HepG2 (cell line): ENCODE measurements around the gene NPDC1. TPM values are rescaled to one million over a fixed set of nuclear protein-coding genes. Genes with fewer than 3 reads are reported as not detected.

Experiments used
- KAT8 ChIP-seq: IDR thresholded peaks from 2 replicates; pipeline ENCODE4 v1.6.1; 2016; ENCODE audit warnings: missing genetic modification reagents, missing compliant biosample characterization
- KDM2A ChIP-seq: sonication (generic); formaldehyde crosslinking; IDR thresholded peaks from 2 replicates; pipeline ENCODE4 v1.4.0; 2020; ENCODE audit warnings: low read depth, missing genetic modification reagents, borderline replicate concordance
- NCOA1 ChIP-seq: sonication (generic); formaldehyde crosslinking; IDR thresholded peaks from 2 replicates; pipeline ENCODE4 v1.9.0; 2021; ENCODE audit warnings: missing genetic modification reagents
- NCOA2 ChIP-seq: sonication (generic); formaldehyde crosslinking; IDR thresholded peaks from 2 replicates; pipeline ENCODE4 v1.8.0; 2022; ENCODE audit warnings: inconsistent platforms
- PTBP1 ChIP-seq: fragments of 200-400 bp; formaldehyde crosslinking; IDR thresholded peaks from 2 replicates; pipeline ENCODE4 v1.6.1; 2018; ENCODE audit warnings: low read length, low read depth; ENCODE audit not compliant: poor library complexity, severe bottlenecking
- RARA ChIP-seq: IDR thresholded peaks from 2 replicates; pipeline ENCODE4 v1.6.1; 2016; ENCODE audit warnings: missing genetic modification reagents, missing compliant biosample characterization
- YEATS4 ChIP-seq: sonication (generic); formaldehyde crosslinking; IDR thresholded peaks from 2 replicates; pipeline ENCODE4 v1.4.0; 2020; ENCODE audit warnings: missing genetic modification reagents, borderline replicate concordance
- ZBTB1 ChIP-seq: sonication (generic); formaldehyde crosslinking; IDR thresholded peaks from 2 replicates; pipeline ENCODE4 v1.4.0; 2020; ENCODE audit warnings: missing genetic modification reagents, borderline replicate concordance
- ZMYM4 ChIP-seq: sonication (generic); formaldehyde crosslinking; IDR thresholded peaks from 2 replicates; pipeline ENCODE4 v1.8.1; 2023; ENCODE audit warnings: mild to moderate bottlenecking, missing genetic modification reagents
- ZNF30 ChIP-seq: sonication (generic); formaldehyde crosslinking; IDR thresholded peaks from 2 replicates; pipeline ENCODE4 v1.5.0; 2020; ENCODE audit warnings: mild to moderate bottlenecking, missing genetic modification reagents
- ZNF547 ChIP-seq: sonication (generic); formaldehyde crosslinking; IDR thresholded peaks from 2 replicates; pipeline ENCODE4 v1.5.1; 2020; ENCODE audit warnings: mild to moderate bottlenecking, missing genetic modification reagents
- ZSCAN25 ChIP-seq: sonication (generic); formaldehyde crosslinking; IDR thresholded peaks from 2 replicates; pipeline ENCODE4 v1.8.0; 2022; ENCODE audit warnings: mild to moderate bottlenecking, missing genetic modification reagents
- ZSCAN30 ChIP-seq: sonication (generic); formaldehyde crosslinking; IDR thresholded peaks from 2 replicates; pipeline ENCODE4 v1.5.0; 2020; ENCODE audit warnings: mild to moderate bottlenecking, missing genetic modification reagents
- polyA plus RNA-seq, 8 experiments: library from polyadenylated mRNA; depleted of rRNA in 3 of 8; stranded (reverse) in 7 of 8; unstranded in 1 of 8; fragments of >200 nt; fragmentation: Illumina TruSeq in 4 of 8; extraction: Trizol in 4 of 8; gene quantifications; 2 replicates each; pipeline versions ENCODE4 v1.2.1 to v1.2.3, GENCODE V29; 2011 to 2016; ENCODE audit warnings: low read depth in 4 of 8, missing spikeins in 1 of 8, mixed read lengths in 1 of 8; ENCODE audit not compliant: insufficient read depth in 1 of 8
- total RNA-seq, 5 experiments: library from RNA; depleted of rRNA; stranded (reverse); fragments of >200 nt; fragmentation: Illumina TruSeq; extraction: Trizol; gene quantifications; 2 replicates each; pipeline ENCODE4 v1.2.3, GENCODE V29; 2016; ENCODE audit warnings: low read depth in 1 of 5
- TF ChIP-seq, protein P1 (sequence below): sonication (generic); formaldehyde crosslinking; IDR thresholded peaks from 2 replicates; pipeline ENCODE4 v1.8.0; 2022; ENCODE audit warnings: missing genetic modification reagents, mild to moderate bottlenecking, borderline replicate concordance
- TF ChIP-seq, protein P2 (sequence below): sonication (generic); formaldehyde crosslinking; IDR thresholded peaks from 2 replicates; pipeline ENCODE4 v1.5.0; 2020; ENCODE audit warnings: missing genetic modification reagents, mild to moderate bottlenecking, borderline replicate concordance
- TF ChIP-seq, protein P3 (sequence below): sonication (generic); formaldehyde crosslinking; IDR thresholded peaks from 2 replicates; pipeline ENCODE4 v1.4.0; 2020; ENCODE audit warnings: missing genetic modification reagents
- TF ChIP-seq, protein P4 (sequence below): sonication (generic); formaldehyde crosslinking; IDR thresholded peaks from 2 replicates; pipeline ENCODE4 v1.9.0; 2021; ENCODE audit warnings: mild to moderate bottlenecking, missing genetic modification reagents

The NPDC1 gene
- total and polyA plus RNA-seq, 2 of the 13 experiments (the other 11 are each of a cell fraction or from before 2014, with no cell fraction given) = 0.84 to 5.4 TPM

DNA sequence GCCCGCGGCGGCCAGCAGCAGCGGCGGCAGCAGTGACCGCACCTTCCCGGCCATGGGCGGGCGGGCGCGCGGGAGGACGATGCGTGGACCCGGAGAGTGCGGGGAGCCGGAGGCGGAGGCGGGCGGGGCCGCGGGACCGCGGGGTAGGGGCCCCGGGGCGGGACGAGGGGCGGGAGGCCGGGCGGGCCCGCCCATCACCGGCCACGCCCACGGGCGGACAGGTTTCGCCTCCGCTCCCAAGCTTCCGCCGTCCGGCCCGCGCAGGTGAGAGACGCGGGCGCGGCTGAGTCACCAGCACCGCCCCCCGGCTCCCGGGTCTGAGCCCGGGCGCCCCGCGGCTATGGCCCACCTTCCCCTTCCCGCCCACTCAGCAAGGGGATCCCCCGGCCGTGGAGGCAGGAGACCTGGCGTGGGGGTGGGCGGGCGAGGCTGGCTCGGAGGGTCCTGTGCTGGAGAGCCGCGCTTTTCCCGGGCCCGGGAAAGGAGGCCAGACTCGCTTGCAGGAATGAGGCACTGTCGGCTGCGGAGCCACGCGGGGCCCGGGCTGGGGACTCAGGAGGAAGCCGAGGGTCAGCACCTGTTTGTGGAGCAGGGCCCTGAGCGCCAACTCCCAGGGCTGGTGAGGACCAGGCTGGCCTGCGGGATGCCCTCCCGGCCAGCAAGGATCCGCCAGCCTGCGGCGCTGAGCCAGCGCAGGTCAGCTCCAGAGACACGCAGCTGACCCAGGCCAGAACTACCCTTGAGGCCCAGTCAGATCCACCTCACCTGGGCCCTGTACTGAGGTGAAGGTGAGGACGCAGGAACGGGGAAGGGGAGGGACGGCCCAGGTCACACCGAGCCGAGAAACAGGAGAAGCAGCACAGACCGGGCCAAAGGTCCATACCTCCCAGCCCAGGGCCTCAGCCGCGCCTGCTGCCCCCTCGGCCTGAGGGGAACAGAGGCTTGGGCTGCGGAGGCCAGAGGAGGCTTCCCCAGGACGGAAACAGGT, 8.3 kb upstream of the NPDC1 start, which contains the start of gene ENTPD2 (continued):
- TF ChIP-seq, protein P1, sequence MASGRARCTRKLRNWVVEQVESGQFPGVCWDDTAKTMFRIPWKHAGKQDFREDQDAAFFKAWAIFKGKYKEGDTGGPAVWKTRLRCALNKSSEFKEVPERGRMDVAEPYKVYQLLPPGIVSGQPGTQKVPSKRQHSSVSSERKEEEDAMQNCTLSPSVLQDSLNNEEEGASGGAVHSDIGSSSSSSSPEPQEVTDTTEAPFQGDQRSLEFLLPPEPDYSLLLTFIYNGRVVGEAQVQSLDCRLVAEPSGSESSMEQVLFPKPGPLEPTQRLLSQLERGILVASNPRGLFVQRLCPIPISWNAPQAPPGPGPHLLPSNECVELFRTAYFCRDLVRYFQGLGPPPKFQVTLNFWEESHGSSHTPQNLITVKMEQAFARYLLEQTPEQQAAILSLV (CRISPR knock-in tag) = no peak
- TF ChIP-seq, protein P2, sequence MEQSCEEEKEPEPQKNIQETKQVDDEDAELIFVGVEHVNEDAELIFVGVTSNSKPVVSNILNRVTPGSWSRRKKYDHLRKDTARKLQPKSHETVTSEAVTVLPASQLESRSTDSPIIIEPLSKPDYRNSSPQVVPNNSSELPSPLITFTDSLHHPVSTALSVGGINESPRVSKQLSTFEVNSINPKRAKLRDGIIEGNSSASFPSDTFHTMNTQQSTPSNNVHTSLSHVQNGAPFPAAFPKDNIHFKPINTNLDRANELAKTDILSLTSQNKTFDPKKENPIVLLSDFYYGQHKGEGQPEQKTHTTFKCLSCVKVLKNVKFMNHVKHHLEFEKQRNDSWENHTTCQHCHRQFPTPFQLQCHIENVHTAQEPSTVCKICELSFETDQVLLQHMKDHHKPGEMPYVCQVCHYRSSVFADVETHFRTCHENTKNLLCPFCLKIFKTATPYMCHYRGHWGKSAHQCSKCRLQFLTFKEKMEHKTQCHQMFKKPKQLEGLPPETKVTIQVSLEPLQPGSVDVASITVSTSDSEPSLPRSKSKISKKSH (CRISPR knock-in tag) = no peak
- no peak; the same call in 1 of the 2 replicates for TF ChIP-seq KDM2A
- TF ChIP-seq ZNF30 (CRISPR knock-in tag) = peak; percentile 72; the same call in 1 of the 2 replicates
- no peak for TF ChIP-seq PTBP1
- TF ChIP-seq ZSCAN25 = no peak
- no peak for TF ChIP-seq ZNF547 (CRISPR knock-in tag)
- TF ChIP-seq, protein P3, sequence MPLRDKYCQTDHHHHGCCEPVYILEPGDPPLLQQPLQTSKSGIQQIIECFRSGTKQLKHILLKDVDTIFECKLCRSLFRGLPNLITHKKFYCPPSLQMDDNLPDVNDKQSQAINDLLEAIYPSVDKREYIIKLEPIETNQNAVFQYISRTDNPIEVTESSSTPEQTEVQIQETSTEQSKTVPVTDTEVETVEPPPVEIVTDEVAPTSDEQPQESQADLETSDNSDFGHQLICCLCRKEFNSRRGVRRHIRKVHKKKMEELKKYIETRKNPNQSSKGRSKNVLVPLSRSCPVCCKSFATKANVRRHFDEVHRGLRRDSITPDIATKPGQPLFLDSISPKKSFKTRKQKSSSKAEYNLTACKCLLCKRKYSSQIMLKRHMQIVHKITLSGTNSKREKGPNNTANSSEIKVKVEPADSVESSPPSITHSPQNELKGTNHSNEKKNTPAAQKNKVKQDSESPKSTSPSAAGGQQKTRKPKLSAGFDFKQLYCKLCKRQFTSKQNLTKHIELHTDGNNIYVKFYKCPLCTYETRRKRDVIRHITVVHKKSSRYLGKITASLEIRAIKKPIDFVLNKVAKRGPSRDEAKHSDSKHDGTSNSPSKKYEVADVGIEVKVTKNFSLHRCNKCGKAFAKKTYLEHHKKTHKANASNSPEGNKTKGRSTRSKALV (CRISPR knock-in tag) = peak; percentile 28; the same call in 1 of the 2 replicates
- peak; percentile 54; the same call in 1 of the 2 replicates for TF ChIP-seq KAT8 (CRISPR knock-in tag)
- no peak for TF ChIP-seq NCOA1 (CRISPR knock-in tag)
- TF ChIP-seq NCOA2 = no peak; the same call in 1 of the 2 replicates
- peak; percentile 69; the same call in 1 of the 2 replicates for TF ChIP-seq YEATS4 (CRISPR knock-in tag)
- no peak for TF ChIP-seq ZMYM4 (CRISPR knock-in tag)
- no peak for TF ChIP-seq ZSCAN30 (CRISPR knock-in tag)
- TF ChIP-seq RARA (CRISPR knock-in tag) = no peak
- TF ChIP-seq, protein P4, sequence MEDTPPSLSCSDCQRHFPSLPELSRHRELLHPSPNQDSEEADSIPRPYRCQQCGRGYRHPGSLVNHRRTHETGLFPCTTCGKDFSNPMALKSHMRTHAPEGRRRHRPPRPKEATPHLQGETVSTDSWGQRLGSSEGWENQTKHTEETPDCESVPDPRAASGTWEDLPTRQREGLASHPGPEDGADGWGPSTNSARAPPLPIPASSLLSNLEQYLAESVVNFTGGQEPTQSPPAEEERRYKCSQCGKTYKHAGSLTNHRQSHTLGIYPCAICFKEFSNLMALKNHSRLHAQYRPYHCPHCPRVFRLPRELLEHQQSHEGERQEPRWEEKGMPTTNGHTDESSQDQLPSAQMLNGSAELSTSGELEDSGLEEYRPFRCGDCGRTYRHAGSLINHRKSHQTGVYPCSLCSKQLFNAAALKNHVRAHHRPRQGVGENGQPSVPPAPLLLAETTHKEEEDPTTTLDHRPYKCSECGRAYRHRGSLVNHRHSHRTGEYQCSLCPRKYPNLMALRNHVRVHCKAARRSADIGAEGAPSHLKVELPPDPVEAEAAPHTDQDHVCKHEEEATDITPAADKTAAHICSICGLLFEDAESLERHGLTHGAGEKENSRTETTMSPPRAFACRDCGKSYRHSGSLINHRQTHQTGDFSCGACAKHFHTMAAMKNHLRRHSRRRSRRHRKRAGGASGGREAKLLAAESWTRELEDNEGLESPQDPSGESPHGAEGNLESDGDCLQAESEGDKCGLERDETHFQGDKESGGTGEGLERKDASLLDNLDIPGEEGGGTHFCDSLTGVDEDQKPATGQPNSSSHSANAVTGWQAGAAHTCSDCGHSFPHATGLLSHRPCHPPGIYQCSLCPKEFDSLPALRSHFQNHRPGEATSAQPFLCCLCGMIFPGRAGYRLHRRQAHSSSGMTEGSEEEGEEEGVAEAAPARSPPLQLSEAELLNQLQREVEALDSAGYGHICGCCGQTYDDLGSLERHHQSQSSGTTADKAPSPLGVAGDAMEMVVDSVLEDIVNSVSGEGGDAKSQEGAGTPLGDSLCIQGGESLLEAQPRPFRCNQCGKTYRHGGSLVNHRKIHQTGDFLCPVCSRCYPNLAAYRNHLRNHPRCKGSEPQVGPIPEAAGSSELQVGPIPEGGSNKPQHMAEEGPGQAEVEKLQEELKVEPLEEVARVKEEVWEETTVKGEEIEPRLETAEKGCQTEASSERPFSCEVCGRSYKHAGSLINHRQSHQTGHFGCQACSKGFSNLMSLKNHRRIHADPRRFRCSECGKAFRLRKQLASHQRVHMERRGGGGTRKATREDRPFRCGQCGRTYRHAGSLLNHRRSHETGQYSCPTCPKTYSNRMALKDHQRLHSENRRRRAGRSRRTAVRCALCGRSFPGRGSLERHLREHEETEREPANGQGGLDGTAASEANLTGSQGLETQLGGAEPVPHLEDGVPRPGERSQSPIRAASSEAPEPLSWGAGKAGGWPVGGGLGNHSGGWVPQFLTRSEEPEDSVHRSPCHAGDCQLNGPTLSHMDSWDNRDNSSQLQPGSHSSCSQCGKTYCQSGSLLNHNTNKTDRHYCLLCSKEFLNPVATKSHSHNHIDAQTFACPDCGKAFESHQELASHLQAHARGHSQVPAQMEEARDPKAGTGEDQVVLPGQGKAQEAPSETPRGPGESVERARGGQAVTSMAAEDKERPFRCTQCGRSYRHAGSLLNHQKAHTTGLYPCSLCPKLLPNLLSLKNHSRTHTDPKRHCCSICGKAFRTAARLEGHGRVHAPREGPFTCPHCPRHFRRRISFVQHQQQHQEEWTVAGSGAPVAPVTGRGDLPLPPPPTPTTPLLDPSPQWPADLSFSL = no peak
- TF ChIP-seq ZBTB1 (CRISPR knock-in tag) = no peak
